Measurements from ENCODE around the gene DDX39B.

DDX39B gene

GRCh38 chr6:31586008-31586407 is 44.2 kb upstream of the DDX39B start, which contains the start of gene LST1:
Gene LST1, plus strand, starts transcription at chr6:31586277. Its CDS starts 1,023 bp downstream, at chr6:31587300.
- TF ChIP-seq POLR2AphosphoS5 (IDR thresholded peaks at IDR 0.05; ENCODE audit: low read depth, low read length) (no peak), FOXP2 (optimal IDR thresholded peaks at IDR 0.05; ENCODE audit: borderline replicate concordance, extremely low read depth, extremely low read length, insufficient read depth) (no peak), TAF1 (IDR thresholded peaks at IDR 0.05; ENCODE audit: borderline replicate concordance, insufficient read depth, low read length) (no peak), SIN3A (IDR thresholded peaks at IDR 0.05; ENCODE audit: borderline replicate concordance, insufficient read depth, low read length) (no peak), REST (IDR thresholded peaks at IDR 0.05; ENCODE audit: insufficient read depth in 1 of 2, low read depth in 2 of 2, low read length in 2 of 2) (no peak)

GRCh38 chr6:31585491-31585890 is 43.7 kb upstream of the DDX39B start:
- TF ChIP-seq SIN3A (IDR thresholded peaks at IDR 0.05; ENCODE audit: borderline replicate concordance, insufficient read depth, low read length) (no peak), REST (IDR thresholded peaks at IDR 0.05; ENCODE audit: insufficient read depth in 1 of 2, low read depth in 2 of 2, low read length in 2 of 2) (no peak), TAF1 (IDR thresholded peaks at IDR 0.05; ENCODE audit: borderline replicate concordance, insufficient read depth, low read length) (no peak)

DNA sequence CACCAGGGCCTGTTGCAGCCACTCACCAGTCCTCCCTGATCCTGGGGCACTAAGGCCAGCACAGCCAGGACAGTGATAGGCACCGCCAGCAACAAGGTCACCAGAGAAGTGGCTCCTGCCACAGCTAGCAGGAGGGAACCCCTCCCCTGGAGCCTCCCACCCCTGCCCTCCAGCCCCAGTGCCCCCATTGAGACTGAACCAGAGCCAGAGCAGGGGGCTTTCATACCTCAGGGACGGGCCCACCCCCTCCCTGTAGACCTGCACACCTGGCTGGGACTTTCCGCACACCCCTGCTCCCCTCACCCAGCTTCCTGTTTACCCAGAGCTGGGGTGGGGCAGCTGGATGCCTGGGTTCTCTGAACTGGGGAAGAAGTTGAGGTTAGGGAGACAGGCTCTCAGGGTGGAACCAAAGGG is 40.4 kb upstream of the DDX39B start, which contains the start of gene LTB:
Gene LTB (minus strand): TSS at position 195 of the 414 bp plus-strand sequence. CDS start 7 bp downstream, at position 188.
- TF ChIP-seq POLR2AphosphoS5 (IDR thresholded peaks at IDR 0.05; ENCODE audit: low read depth, low read length): no peak
- no peak for TF ChIP-seq REST (IDR thresholded peaks at IDR 0.05; ENCODE audit: insufficient read depth in 1 of 2, low read depth in 2 of 2, low read length in 2 of 2)
- no peak for TF ChIP-seq SIN3A (IDR thresholded peaks at IDR 0.05; ENCODE audit: borderline replicate concordance, insufficient read depth, low read length)
- TF ChIP-seq FOXP2 (optimal IDR thresholded peaks at IDR 0.05; ENCODE audit: borderline replicate concordance, extremely low read depth, extremely low read length, insufficient read depth): no peak
- TF ChIP-seq TAF1 (IDR thresholded peaks at IDR 0.05; ENCODE audit: borderline replicate concordance, insufficient read depth, low read length): no peak

- TF ChIP-seq REST (IDR thresholded peaks at IDR 0.05; ENCODE audit: insufficient read depth in 1 of 2, low read depth in 2 of 2, low read length in 2 of 2) (no peak), POLR2AphosphoS5 (IDR thresholded peaks at IDR 0.05; ENCODE audit: low read depth, low read length) (no peak), SIN3A (IDR thresholded peaks at IDR 0.05; ENCODE audit: borderline replicate concordance, insufficient read depth, low read length) (no peak), TAF1 (IDR thresholded peaks at IDR 0.05; ENCODE audit: borderline replicate concordance, insufficient read depth, low read length) (no peak), FOXP2 (optimal IDR thresholded peaks at IDR 0.05; ENCODE audit: borderline replicate concordance, extremely low read depth, extremely low read length, insufficient read depth) (no peak)
Measured at GRCh38 chr6:31581434-31582229, 39.8 kb upstream of the DDX39B start.

All from PFSK-1 (cell line).